B cell (primary cell): ENCODE measurements around the gene LRRC8B. TPM values are rescaled to one million over a fixed set of nuclear protein-coding genes. Genes with fewer than 3 reads are reported as not detected.
"Not testable (repeated sequence)": the region's sequence is repeated elsewhere in the genome, so short reads cannot be mapped to it uniquely, and the experiment has no call there.

ENCODE experiments used
- ATAC-seq: fragments of 200-7000 bp; cut with Tn5 transposase; one replicate; pipeline ENCODE4 v1.10.0; 2021; ENCODE audit warnings: low read depth, mild to moderate bottlenecking, moderate number of reproducible peaks, moderate library complexity
- CTCF ChIA-PET: fragments of 350-600 bp; sonication (Branson Sonifier 250); formaldehyde crosslinking; loops from one replicate; lab custom pipeline; 2021; ENCODE audit warnings: antibody characterized with exemption, inconsistent platforms; lab: Charles Lee
- POLR2A ChIA-PET: fragments of 350-600 bp; sonication (Branson Sonifier 250); formaldehyde crosslinking; loops from one replicate; lab custom pipeline; 2021; ENCODE audit warnings: antibody characterized with exemption; lab: Charles Lee
- DNase-seq: peaks from one replicate; pipeline ENCODE4 v3.0.0; 2013
- H2AFZ ChIP-seq: 2 replicates; pipeline ENCODE4 v1.6.1; 2012; ENCODE audit warnings: mild to moderate bottlenecking, low read depth, low read length; ENCODE audit not compliant: insufficient read depth, poor library complexity, severe bottlenecking
- H3K27ac ChIP-seq, 2 donors: 1 replicate in 1 of 2; 2 replicates in 1 of 2; pipeline ENCODE4 v1.5.1; 2012 to 2013; ENCODE audit warnings: low read length in 2 of 2, mild to moderate bottlenecking in 2 of 2, moderate library complexity in 1 of 2
- H3K27me3 ChIP-seq, 4 experiments: fragments of 200-600 bp in 1 of 4; sonication (generic) in 1 of 4; replicated peaks in 1 of 4; 1 replicate in 2 of 4; 2 replicates in 2 of 4; pipeline versions ENCODE4 v1.6.1 to v1.7.0; 2013 to 2016; ENCODE audit warnings: low read length in 3 of 4, mild to moderate bottlenecking in 2 of 4, mixed read lengths in 1 of 4, moderate library complexity in 1 of 4; ENCODE audit not compliant: insufficient read depth in 4 of 4, control insufficient read depth in 3 of 4; ENCODE audit errors: control extremely low read depth in 1 of 4
- H3K36me3 ChIP-seq, 2 experiments: replicated peaks in 1 of 2; 1 replicate in 1 of 2; 2 replicates in 1 of 2; pipeline versions ENCODE4 v1.6.1 to v1.7.1; 2013; ENCODE audit warnings: low read length in 1 of 2; ENCODE audit not compliant: insufficient read depth in 2 of 2, control insufficient read depth in 1 of 2; ENCODE audit errors: control extremely low read depth in 1 of 2, extremely low read depth in 1 of 2
- H3K4me1 ChIP-seq, 2 donors: fragments of 200-600 bp in 1 of 2; sonication (generic) in 1 of 2; 1 replicate in 1 of 2; 2 replicates in 1 of 2; pipeline versions ENCODE4 v1.5.1 to v1.6.1; 2013 to 2017; ENCODE audit warnings: low read length in 2 of 2; ENCODE audit not compliant: control insufficient read depth in 2 of 2, insufficient read depth in 2 of 2
- H3K4me2 ChIP-seq: replicated peaks from 2 replicates; pipeline ENCODE3; 2012; ENCODE audit warnings: mild to moderate bottlenecking, low read depth, low read length; ENCODE audit not compliant: poor library complexity, severe bottlenecking
- H3K4me3 ChIP-seq, 5 experiments: fragments of 200-600 bp in 1 of 5; sonication (generic) in 1 of 5; 1 replicate in 3 of 5; 2 replicates in 2 of 5; pipeline versions ENCODE4 v1.5.1 to v1.7.0; 2011 to 2016; ENCODE audit warnings: low read length in 4 of 5, mild to moderate bottlenecking in 4 of 5, low read depth in 2 of 5, control low read depth in 1 of 5, moderate library complexity in 1 of 5; ENCODE audit not compliant: insufficient read depth in 1 of 5; ENCODE audit errors: control extremely low read depth in 1 of 5, extremely low read depth in 1 of 5
- H3K79me2 ChIP-seq: fragments of 200-600 bp; sonication (generic); one replicate; pipeline ENCODE4 v1.6.0; 2016; ENCODE audit warnings: low read length; ENCODE audit not compliant: control insufficient read depth, insufficient read depth
- H3K9ac ChIP-seq: fragments of 200-600 bp; sonication (generic); 2 replicates; pipeline ENCODE4 v1.6.1; 2017; ENCODE audit warnings: mild to moderate bottlenecking, low read length, moderate library complexity
- H3K9me3 ChIP-seq, 3 donors: one replicate each; pipeline versions ENCODE4 v1.6.1 to v1.7.1; 2013; ENCODE audit warnings: low read length in 2 of 3; ENCODE audit not compliant: control insufficient read depth in 2 of 3, insufficient read depth in 1 of 3; ENCODE audit errors: control extremely low read depth in 1 of 3
- H4K20me1 ChIP-seq: 2 replicates; pipeline ENCODE4 v1.6.0; 2012; ENCODE audit warnings: mild to moderate bottlenecking, low read length; ENCODE audit not compliant: insufficient read depth, control insufficient read depth, poor library complexity, severe bottlenecking
- H3K27ac Mint-ChIP-seq: one replicate; pipeline ENCODE4 v1.8.0; 2021; ENCODE audit warnings: mixed read lengths
- H3K27me3 Mint-ChIP-seq: one replicate; pipeline ENCODE4 v1.8.0; 2021; ENCODE audit warnings: mixed read lengths
- H3K4me1 Mint-ChIP-seq: one replicate; pipeline ENCODE4 v1.8.0; 2021; ENCODE audit warnings: mixed read lengths
- H3K4me3 Mint-ChIP-seq: one replicate; pipeline ENCODE4 v1.8.0; 2021; ENCODE audit warnings: mixed read lengths
- H3K9me3 Mint-ChIP-seq: one replicate; pipeline ENCODE4 v1.8.0; 2022; ENCODE audit warnings: mixed read lengths; ENCODE audit not compliant: insufficient read depth
- EZH2 ChIP-seq: IDR thresholded peaks from 2 replicates; pipeline ENCODE4 v1.6.1; 2012; ENCODE audit warnings: borderline replicate concordance, low read depth, mild to moderate bottlenecking, moderate library complexity, low read length; ENCODE audit not compliant: insufficient read depth, poor library complexity, severe bottlenecking
- WGBS: methylation state at CpG from one replicate; pipeline ENCODE4 v1.1.5; 2013; ENCODE audit warnings: missing lambda C conversion rate; ENCODE audit not compliant: insufficient coverage; 5-methylcytosine and 5-hydroxymethylcytosine counted together
- intact Hi-C: fragments of 100-400 bp; cut with micrococcal nuclease; formaldehyde crosslinking; loops from one replicate; pipeline ENCODE4 v1.10.0; 2022
- polyA plus RNA-seq: library from polyadenylated mRNA; depleted of rRNA; stranded (reverse); fragments of >200 nt; gene quantifications from 2 replicates; pipeline ENCODE4 v1.2.3, GENCODE V29; 2012
- total RNA-seq, 2 donors: library from RNA; stranded (reverse); fragments of 120-200 nt in 1 of 2; gene quantifications; 1 replicate in 1 of 2; 2 replicates in 1 of 2; pipeline versions ENCODE4 v1.2.3 to v1.2.4, GENCODE V29; 2013 to 2022
- TF ChIP-seq, protein P1 (sequence below): fragments of 200-600 bp; IDR thresholded peaks from one replicate; pipeline ENCODE4 v1.8.0; 2022; ENCODE audit warnings: antibody characterized with exemption, mild to moderate bottlenecking

The LRRC8B gene
- total and polyA plus RNA-seq, 2 donors (not counting 1 experiment from before 2014, with no cell fraction given) = 2.2 to 9.9 TPM

DNA sequence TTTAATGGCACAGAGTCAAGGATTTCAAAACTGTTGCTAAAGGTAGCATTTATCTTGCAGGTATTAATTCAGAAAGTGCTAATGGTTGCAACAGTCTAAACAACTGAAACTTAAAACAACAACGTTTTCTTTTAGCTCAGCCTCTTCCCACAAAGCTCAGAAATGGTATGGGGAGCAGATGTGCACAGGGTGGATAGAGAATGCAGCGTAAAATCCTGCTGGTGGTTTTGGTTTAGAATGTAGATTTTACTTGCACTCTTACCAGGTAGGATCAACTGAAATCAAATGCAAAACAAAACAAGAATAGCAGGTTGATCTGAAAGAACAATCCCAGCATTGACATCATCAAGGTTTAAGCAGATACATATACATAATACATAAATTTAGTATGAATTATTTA lies 104.5 kb downstream of the LRRC8B start:
- H3K4me1 Mint-ChIP-seq = peaks cover 40% of the 10 kb centered on the region
- no peaks in the 10 kb centered on the region for H3K9me3 ChIP-seq
- H3K4me2 ChIP-seq = no peak overlapping the region
- H3K9me3 Mint-ChIP-seq = no peaks in the 10 kb centered on the region
- no peak overlapping the region for H2AFZ ChIP-seq
- POLR2A ChIA-PET = no interaction called here
- WGBS = no CpG with 5 or more reads among the region's 2 CpGs
- H3K4me3 Mint-ChIP-seq = no peak overlapping the region
- H3K36me3 ChIP-seq = no peaks in the 10 kb centered on the region
- no peaks in the 10 kb centered on the region for H3K27me3 Mint-ChIP-seq
- ATAC-seq (no peak), DNase-seq (no peak)
- peaks cover 15 to 17% of the 10 kb centered on the region in 2 donors for H3K4me1 ChIP-seq
- no peaks in the 10 kb centered on the region for H3K27me3 ChIP-seq
- intact Hi-C loops = no loop called here
- TF ChIP-seq EZH2 = no peak
- TF ChIP-seq, protein P1, sequence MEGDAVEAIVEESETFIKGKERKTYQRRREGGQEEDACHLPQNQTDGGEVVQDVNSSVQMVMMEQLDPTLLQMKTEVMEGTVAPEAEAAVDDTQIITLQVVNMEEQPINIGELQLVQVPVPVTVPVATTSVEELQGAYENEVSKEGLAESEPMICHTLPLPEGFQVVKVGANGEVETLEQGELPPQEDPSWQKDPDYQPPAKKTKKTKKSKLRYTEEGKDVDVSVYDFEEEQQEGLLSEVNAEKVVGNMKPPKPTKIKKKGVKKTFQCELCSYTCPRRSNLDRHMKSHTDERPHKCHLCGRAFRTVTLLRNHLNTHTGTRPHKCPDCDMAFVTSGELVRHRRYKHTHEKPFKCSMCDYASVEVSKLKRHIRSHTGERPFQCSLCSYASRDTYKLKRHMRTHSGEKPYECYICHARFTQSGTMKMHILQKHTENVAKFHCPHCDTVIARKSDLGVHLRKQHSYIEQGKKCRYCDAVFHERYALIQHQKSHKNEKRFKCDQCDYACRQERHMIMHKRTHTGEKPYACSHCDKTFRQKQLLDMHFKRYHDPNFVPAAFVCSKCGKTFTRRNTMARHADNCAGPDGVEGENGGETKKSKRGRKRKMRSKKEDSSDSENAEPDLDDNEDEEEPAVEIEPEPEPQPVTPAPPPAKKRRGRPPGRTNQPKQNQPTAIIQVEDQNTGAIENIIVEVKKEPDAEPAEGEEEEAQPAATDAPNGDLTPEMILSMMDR = no peak
- H4K20me1 ChIP-seq = no peaks in the 10 kb centered on the region
- CTCF ChIA-PET = interaction anchor here (0.7 to 17.1 kb wide), 6 partner anchors 10 to 134 kb away, joined by 3 to 334 read pairs (median 4); no protein-coding TSS in a partner anchor
- no peak overlapping the region for H3K27ac Mint-ChIP-seq
- H3K27ac ChIP-seq = no peak overlapping the region
- peaks cover 24% of the 10 kb centered on the region for H3K79me2 ChIP-seq
- H3K9ac ChIP-seq = no peak overlapping the region
- H3K4me3 ChIP-seq = no peak overlapping the region

DNA sequence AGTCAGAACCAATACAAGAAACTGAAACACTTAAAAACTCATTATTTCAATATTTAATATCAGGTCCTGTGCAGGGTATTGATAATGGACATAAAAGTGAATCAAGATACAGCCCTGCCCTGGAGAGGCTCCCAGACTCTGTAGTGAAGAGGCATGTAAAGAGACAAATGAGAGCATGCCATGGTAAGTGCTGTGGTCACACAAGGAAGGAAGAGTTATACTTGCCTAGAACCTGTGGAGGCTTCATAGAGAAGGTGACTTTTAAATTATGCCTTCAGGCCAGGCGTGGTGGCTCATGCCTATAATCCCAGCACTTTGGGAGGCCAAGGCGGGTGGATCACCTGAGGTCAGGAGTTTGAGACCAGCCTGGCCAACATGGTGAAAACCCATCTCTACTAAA lies 105.0 kb downstream of the LRRC8B start:
- POLR2A ChIA-PET, H2AFZ ChIP-seq, H3K9ac ChIP-seq, ATAC-seq, H3K27me3 Mint-ChIP-seq, DNase-seq, H3K4me3 ChIP-seq, H3K27me3 ChIP-seq, H3K9me3 Mint-ChIP-seq, H3K36me3 ChIP-seq, H3K4me3 Mint-ChIP-seq, intact Hi-C loops, H3K9me3 ChIP-seq, H3K27ac Mint-ChIP-seq, H3K4me2 ChIP-seq, H4K20me1 ChIP-seq, H3K27ac ChIP-seq: not testable (repeated sequence)
- Histone ChIP-seq H3K79me2 (peaks cover 28% of the 10 kb centered on the region), H3K4me1 (peaks cover 20% of the 10 kb centered on the region in 2 donors)
- H3K4me1 Mint-ChIP-seq = peaks cover 44% of the 10 kb centered on the region
- CTCF ChIA-PET = interaction anchor here (0.7 to 17.1 kb wide), 6 partner anchors 10 to 175 kb away, joined by 3 to 334 read pairs (median 4); no protein-coding TSS in a partner anchor
- no CpG with 5 or more reads among the region's 2 CpGs for WGBS
